HEK293 (cell line): Measurements from ENCODE around the gene IQCE.

ENCODE experiments used
- GLI2 ChIP-seq: fragments of 450-650 bp; formaldehyde crosslinking; IDR thresholded peaks from 2 replicates; pipeline ENCODE4; 2017; ENCODE audit warnings: missing biosample characterization, missing genetic modification characterization, low read depth, borderline replicate concordance
- HOXA7 ChIP-seq: sonication (generic); formaldehyde crosslinking; IDR thresholded peaks from 2 replicates; pipeline ENCODE4 v1.8.1; 2022; ENCODE audit warnings: missing genetic modification reagents, borderline replicate concordance
- PATZ1 ChIP-seq: fragments of 450-650 bp; formaldehyde crosslinking; IDR thresholded peaks from 2 replicates; pipeline ENCODE4 v1.5.1; 2016; ENCODE audit warnings: missing biosample characterization, missing genetic modification characterization
- ZNF157 ChIP-seq: fragments of 450-650 bp; formaldehyde crosslinking; IDR thresholded peaks from 2 replicates; pipeline ENCODE4 v1.5.1; 2016; ENCODE audit warnings: missing biosample characterization, missing genetic modification characterization
- ZNF664 ChIP-seq: fragments of 450-650 bp; formaldehyde crosslinking; IDR thresholded peaks from 2 replicates; pipeline ENCODE4 v1.5.1; 2016; ENCODE audit warnings: missing biosample characterization, missing genetic modification characterization

- TF ChIP-seq HOXA7 (no peak), PATZ1 (tag by site-specific recombination) (no peak), ZNF157 (no peak), ZNF664 (no peak), GLI2 (tag by site-specific recombination) (no peak)
These were observed 58.6 kb downstream of the IQCE start for GRCh38 chr7:2617325-2617905.
